Posterior vena cava (tissue), 2 donors: Measurements from ENCODE around the gene PNPLA6. TPM values are rescaled to one million over a fixed set of nuclear protein-coding genes. Genes with fewer than 3 reads are reported as not detected.

Experiments
- DNase-seq: peaks from one replicate; pipeline ENCODE4 v3.0.0-alpha.2; 2020; ENCODE audit warnings: low spot score
- intact Hi-C, 2 donors: fragments of 100-400 bp; cut with DNase I; formaldehyde crosslinking; loops; one replicate each; pipeline versions ENCODE4 v1.14.1 to v1.14.2; 2022 to 2023
- total RNA-seq, 2 donors: library from RNA; stranded (reverse); fragmentation: NEBNext Ultra II Directional; extraction: Animal tissue kit (Norgen Biotek cat#: 25700); gene quantifications; one replicate each; pipeline ENCODE4 v1.2.1, GENCODE V29; 2021
- donor health status: DM: yes; HTN: yes; CAD: no.
- donor health status: DM: yes; HTN: yes; CAD: no.

Gene PNPLA6
- total RNA-seq, 2 donors from 2014 or later, result 78.0 to 79.3 TPM

GRCh38 chr19:7513809-7514642, 21.5 kb upstream of the PNPLA6 start:
- no peak for DNase-seq
- intact Hi-C loops, result no loop called here

- peak; percentile 84 for DNase-seq
- intact Hi-C loops, result no loop called here
Observed at GRCh38 chr19:7515110-7515644, 20.3 kb upstream of the PNPLA6 start.

GRCh38 chr19:7515645-7516151, 19.8 kb upstream of the PNPLA6 start, which contains the start of gene ZNF358:
Gene ZNF358, plus strand, starts transcription at chr19:7516103. Its CDS starts 3,140 bp downstream, at chr19:7519243.
- intact Hi-C loops, result no loop called here
- DNase-seq, result peak; percentile 91

- intact Hi-C loops, result no loop called here
- DNase-seq, result no peak
Observed at GRCh38 chr19:7516333-7516732, 19.2 kb upstream of the PNPLA6 start.

GRCh38 chr19:7516878-7517277, 18.6 kb upstream of the PNPLA6 start:
- no peak for DNase-seq
- intact Hi-C loops, result no loop called here

GRCh38 chr19:7519361-7520130, 16.0 kb upstream of the PNPLA6 start:
- intact Hi-C loops, result no loop called here
- DNase-seq, result no peak

GRCh38 chr19:7520131-7521051, 15.1 kb upstream of the PNPLA6 start:
- no peak for DNase-seq
- intact Hi-C loops, result no loop called here

- intact Hi-C loops, result no loop called here
- no peak for DNase-seq
Observed at GRCh38 chr19:7521551-7522071, 13.9 kb upstream of the PNPLA6 start.

GRCh38 chr19:7522072-7522922, 13.2 kb upstream of the PNPLA6 start, which contains the start of gene MCOLN1:
Gene MCOLN1, plus strand, starts transcription at chr19:7522624. Its CDS starts 127 bp downstream, at chr19:7522751.
- intact Hi-C loops, result no loop called here
- DNase-seq, result peak; percentile 100

GRCh38 chr19:7522923-7523667, 12.4 kb upstream of the PNPLA6 start:
- intact Hi-C loops, result no loop called here
- DNase-seq, result peak; percentile 82

- no peak for DNase-seq
- intact Hi-C loops, result no loop called here
Observed at GRCh38 chr19:7524523-7524922, 11.0 kb upstream of the PNPLA6 start.

GRCh38 chr19:7524992-7525739, 10.4 kb upstream of the PNPLA6 start:
- intact Hi-C loops, result no loop called here
- DNase-seq, result no peak

GRCh38 chr19:7526059-7526929, 9.2 kb upstream of the PNPLA6 start:
- intact Hi-C loops, result no loop called here
- DNase-seq, result no peak

- intact Hi-C loops, result no loop called here
- peak; percentile 88 for DNase-seq
Observed at GRCh38 chr19:7527516-7528191, 7.9 kb upstream of the PNPLA6 start.

GRCh38 chr19:7528192-7528519, 7.4 kb upstream of the PNPLA6 start:
- intact Hi-C loops, result no loop called here
- no peak for DNase-seq
